SJCRH30 (cell line): ENCODE results near the gene MRM2. TPM values are rescaled to one million over a fixed set of nuclear protein-coding genes. Genes with fewer than 3 reads are reported as not detected.

Source experiments
- DNase-seq, 2 experiments: peaks; one replicate each; pipeline ENCODE4 v3.0.0-alpha.2; 2015 to 2020
- H3K27ac ChIP-seq: fragments of 250-450 bp; sonication (Bioruptor Pico); 2 replicates; pipeline ENCODE4 v1.5.1; 2020; ENCODE audit warnings: mild to moderate bottlenecking, moderate library complexity
- H3K27me3 ChIP-seq: fragments of 250-450 bp; sonication (Bioruptor Pico); 2 replicates; pipeline ENCODE4 v1.5.1; 2020; ENCODE audit warnings: mild to moderate bottlenecking, moderate library complexity
- H3K36me3 ChIP-seq: fragments of 250-450 bp; sonication (Bioruptor Pico); 2 replicates; pipeline ENCODE4 v1.5.1; 2020; ENCODE audit warnings: mild to moderate bottlenecking, moderate library complexity
- H3K4me1 ChIP-seq: fragments of 250-450 bp; sonication (Bioruptor Pico); 2 replicates; pipeline ENCODE4 v1.5.1; 2020; ENCODE audit warnings: mild to moderate bottlenecking, moderate library complexity
- H3K4me3 ChIP-seq: fragments of 250-450 bp; sonication (Bioruptor Pico); 2 replicates; pipeline ENCODE4 v1.5.1; 2020; ENCODE audit warnings: mild to moderate bottlenecking, moderate library complexity
- H3K9me3 ChIP-seq: fragments of 250-450 bp; sonication (Bioruptor Pico); replicated peaks from 2 replicates; pipeline ENCODE4 v1.5.1; 2020; ENCODE audit warnings: mild to moderate bottlenecking, moderate library complexity
- total RNA-seq: library from RNA; depleted of rRNA; stranded (reverse); fragments of >200 nt; shearing (Covaris generic); gene quantifications from 2 replicates; pipeline ENCODE4 v1.2.3, GENCODE V29; 2014; rRNA removed

Gene MRM2
- total RNA-seq, 1 experiment from 2014 or later, result 42.4 TPM

GRCh38 chr7:2191016-2191415 is 51.0 kb downstream of the MRM2 start:
- Histone ChIP-seq H3K4me1 (peaks cover 8% of the 10 kb centered on the region), H3K36me3 (peaks cover 16% of the 10 kb centered on the region), H3K27ac (no peak overlapping the region), H3K27me3 (no peaks in the 10 kb centered on the region), H3K4me3 (no peak overlapping the region), H3K9me3 (peaks cover 8% of the 10 kb centered on the region)
- DNase-seq, result no peak

GRCh38 chr7:2190531-2190930 is 51.5 kb downstream of the MRM2 start:
- no peak for DNase-seq

GRCh38 chr7:2186166-2186565 is 55.8 kb downstream of the MRM2 start:
- Histone ChIP-seq H3K4me1 (no peaks in the 10 kb centered on the region), H3K27me3 (no peaks in the 10 kb centered on the region), H3K9me3 (0 out of 2 replicates have a peak, but pooled peaks cover 3% of the 10 kb centered on the region), H3K36me3 (peaks cover 4% of the 10 kb centered on the region; the same call in 1 of the 2 replicates), H3K27ac (no peak overlapping the region), H3K4me3 (no peak overlapping the region)
- DNase-seq, result no peak

More at GRCh38 chr7:2190531-2190930, 51.5 kb downstream of the MRM2 start:
- peaks cover 11% of the 10 kb centered on the region for H3K36me3 ChIP-seq
- H3K4me3 ChIP-seq, result no peak overlapping the region
- no peak overlapping the region for H3K27ac ChIP-seq
- no peaks in the 10 kb centered on the region for H3K27me3 ChIP-seq
- peaks cover 8% of the 10 kb centered on the region for H3K4me1 ChIP-seq
- H3K9me3 ChIP-seq, result peaks cover 8% of the 10 kb centered on the region

GRCh38 chr7:2185715-2186114 is 56.3 kb downstream of the MRM2 start:
- DNase-seq, result no peak
- Histone ChIP-seq H3K27ac (no peak overlapping the region), H3K9me3 (0 out of 2 replicates have a peak, but pooled peaks cover 3% of the 10 kb centered on the region), H3K27me3 (no peaks in the 10 kb centered on the region), H3K36me3 (peaks cover 4% of the 10 kb centered on the region; the same call in 1 of the 2 replicates), H3K4me1 (no peaks in the 10 kb centered on the region), H3K4me3 (no peak overlapping the region)

Other genes with a start within 250 kb of the MRM2 start
- gene MAD1L1, start 9.3 kb downstream of the MRM2 start, total RNA-seq, result 25.9 and 31.5 TPM in 2 replicates
- gene NUDT1, start within 50 bp of the MRM2 start, total RNA-seq, result 71.2 and 91.3 TPM in 2 replicates
- gene SNX8, start 72.2 kb upstream of the MRM2 start, total RNA-seq, result 18.0 and 27.5 TPM in 2 replicates
- 205 and 212 TPM in 2 replicates for gene EIF3B, start 112.6 kb upstream of the MRM2 start, total RNA-seq
- gene CHST12, start 161.4 kb upstream of the MRM2 start, total RNA-seq, result 7.4 and 7.8 TPM in 2 replicates
- gene GRIFIN, start 234.2 kb upstream of the MRM2 start, total RNA-seq, result not detected in 2 replicates